Spleen (tissue), 7 donors: ENCODE measurements around the gene SORBS2.

Experiments used
- POLR2A ChIP-seq, 3 donors: fragments of 450-650 bp; IDR thresholded peaks; one replicate each; pipeline ENCODE4 v1.5.1; 2017; ENCODE audit warnings: antibody characterized with exemption in 3 of 3, mild to moderate bottlenecking in 1 of 3
- TF ChIP-seq, protein P1 (sequence below), 11 experiments: fragments of 200-600 bp in 7 of 11; fragments of 450-650 bp in 4 of 11; sonication (generic) in 4 of 11; IDR thresholded peaks in 8 of 11; conservative IDR thresholded peaks in 3 of 11; 1 replicate in 7 of 11; 2 replicates in 4 of 11; pipeline versions ENCODE4 v1.4.0 to v1.8.0; 2016 to 2021; ENCODE audit warnings: antibody characterized with exemption in 11 of 11, inconsistent platforms in 4 of 11, mild to moderate bottlenecking in 1 of 11
- donor health status: DM: no; HTN: no; CAD: no; lungs with moderate emphysema.
- donor health status: DM: no; HTN: no; CAD: no.
- donor health status: DM: no; HTN: no; CAD: no.

DNA sequence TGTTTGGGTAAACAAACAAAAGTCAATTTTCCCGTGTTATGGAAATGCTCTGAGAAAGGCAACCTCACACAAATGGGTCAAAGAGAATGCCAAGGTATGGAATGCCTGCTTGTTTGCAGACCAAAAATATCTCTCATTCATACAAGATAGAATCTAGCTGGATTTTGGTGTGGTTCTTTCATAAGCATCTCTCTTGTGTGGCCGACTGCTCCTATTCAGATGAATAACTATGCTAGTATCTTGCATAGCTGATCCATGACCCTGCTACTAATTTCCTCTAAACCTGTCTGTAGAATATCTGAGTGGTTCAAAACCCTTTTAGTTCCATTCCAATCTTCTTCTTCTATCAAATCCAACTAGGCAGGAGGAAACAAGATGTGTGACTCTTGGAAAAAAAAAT lies 28.2 kb upstream of the SORBS2 start:
- TF ChIP-seq, protein P1, sequence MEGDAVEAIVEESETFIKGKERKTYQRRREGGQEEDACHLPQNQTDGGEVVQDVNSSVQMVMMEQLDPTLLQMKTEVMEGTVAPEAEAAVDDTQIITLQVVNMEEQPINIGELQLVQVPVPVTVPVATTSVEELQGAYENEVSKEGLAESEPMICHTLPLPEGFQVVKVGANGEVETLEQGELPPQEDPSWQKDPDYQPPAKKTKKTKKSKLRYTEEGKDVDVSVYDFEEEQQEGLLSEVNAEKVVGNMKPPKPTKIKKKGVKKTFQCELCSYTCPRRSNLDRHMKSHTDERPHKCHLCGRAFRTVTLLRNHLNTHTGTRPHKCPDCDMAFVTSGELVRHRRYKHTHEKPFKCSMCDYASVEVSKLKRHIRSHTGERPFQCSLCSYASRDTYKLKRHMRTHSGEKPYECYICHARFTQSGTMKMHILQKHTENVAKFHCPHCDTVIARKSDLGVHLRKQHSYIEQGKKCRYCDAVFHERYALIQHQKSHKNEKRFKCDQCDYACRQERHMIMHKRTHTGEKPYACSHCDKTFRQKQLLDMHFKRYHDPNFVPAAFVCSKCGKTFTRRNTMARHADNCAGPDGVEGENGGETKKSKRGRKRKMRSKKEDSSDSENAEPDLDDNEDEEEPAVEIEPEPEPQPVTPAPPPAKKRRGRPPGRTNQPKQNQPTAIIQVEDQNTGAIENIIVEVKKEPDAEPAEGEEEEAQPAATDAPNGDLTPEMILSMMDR (IDR thresholded peaks at IDR 0.05 in 8 of 11, conservative IDR thresholded peaks at IDR 0.05 in 3 of 11), result no peak
- TF ChIP-seq POLR2A (IDR thresholded peaks at IDR 0.05), result no peak
